Thyroid gland (tissue), 4 donors: Measurements from ENCODE around the gene NUP98.

ENCODE experiments used
- CTCF ChIP-seq, 6 experiments: fragments of 200-600 bp in 3 of 6; fragments of 450-650 bp in 3 of 6; sonication (generic) in 3 of 6; IDR thresholded peaks; one replicate each; pipeline ENCODE4 v1.5.1; 2016 to 2019; ENCODE audit warnings: antibody characterized with exemption in 6 of 6, mild to moderate bottlenecking in 2 of 6, inconsistent platforms in 1 of 6, moderate library complexity in 1 of 6
- POLR2A ChIP-seq, 2 donors: fragments of 450-650 bp; IDR thresholded peaks; one replicate each; pipeline ENCODE4 v1.6.1; 2017; ENCODE audit warnings: antibody characterized with exemption in 2 of 2, mild to moderate bottlenecking in 2 of 2, moderate library complexity in 1 of 2

GRCh38 chr11:3722100-3722499 lies 75.3 kb downstream of the NUP98 start:
- TF ChIP-seq CTCF (IDR thresholded peaks at IDR 0.05) (no peak), POLR2A (IDR thresholded peaks at IDR 0.05) (no peak)
